ENCODE results near the gene C16orf89. TPM values are rescaled to one million over a fixed set of nuclear protein-coding genes. Genes with fewer than 3 reads are reported as not detected.
A peak's percentile ranks its signal among the peaks of the same experiment; 100 is the strongest.

Gene C16orf89
- total RNA-seq, 2 donors from 2014 or later = 0.51 TPM; not detected in 1

DNA sequence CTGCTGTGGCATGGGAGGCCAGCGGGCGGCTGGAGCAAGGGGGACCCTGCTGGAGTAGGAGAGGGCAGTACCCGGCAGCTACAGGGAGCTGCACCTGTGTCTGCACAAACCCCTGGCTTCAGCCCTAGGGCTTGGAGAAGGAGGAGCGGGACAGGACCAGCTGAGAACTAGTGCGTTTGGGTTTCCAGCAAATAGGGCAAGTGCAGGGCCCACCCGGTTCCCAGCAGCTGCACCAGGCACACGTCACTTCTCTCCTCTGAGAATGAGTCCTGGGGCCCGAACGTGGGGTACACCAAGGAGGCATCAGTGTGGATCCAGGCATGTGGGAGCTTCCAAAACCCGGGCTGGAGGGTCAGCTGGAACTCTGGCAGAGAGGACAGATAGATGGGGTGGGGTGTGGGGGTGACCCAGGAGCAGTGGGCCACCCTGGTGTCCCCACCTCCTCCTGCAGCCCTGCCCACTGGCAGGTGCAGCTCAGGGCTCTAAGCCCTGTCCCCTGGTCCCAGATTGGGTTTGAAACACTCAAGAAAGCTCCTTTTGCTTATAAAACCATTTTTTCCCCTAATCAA is 5.6 kb downstream of the C16orf89 start:
- no peak overlapping the region for H3K4me3 Mint-ChIP-seq

DNA sequence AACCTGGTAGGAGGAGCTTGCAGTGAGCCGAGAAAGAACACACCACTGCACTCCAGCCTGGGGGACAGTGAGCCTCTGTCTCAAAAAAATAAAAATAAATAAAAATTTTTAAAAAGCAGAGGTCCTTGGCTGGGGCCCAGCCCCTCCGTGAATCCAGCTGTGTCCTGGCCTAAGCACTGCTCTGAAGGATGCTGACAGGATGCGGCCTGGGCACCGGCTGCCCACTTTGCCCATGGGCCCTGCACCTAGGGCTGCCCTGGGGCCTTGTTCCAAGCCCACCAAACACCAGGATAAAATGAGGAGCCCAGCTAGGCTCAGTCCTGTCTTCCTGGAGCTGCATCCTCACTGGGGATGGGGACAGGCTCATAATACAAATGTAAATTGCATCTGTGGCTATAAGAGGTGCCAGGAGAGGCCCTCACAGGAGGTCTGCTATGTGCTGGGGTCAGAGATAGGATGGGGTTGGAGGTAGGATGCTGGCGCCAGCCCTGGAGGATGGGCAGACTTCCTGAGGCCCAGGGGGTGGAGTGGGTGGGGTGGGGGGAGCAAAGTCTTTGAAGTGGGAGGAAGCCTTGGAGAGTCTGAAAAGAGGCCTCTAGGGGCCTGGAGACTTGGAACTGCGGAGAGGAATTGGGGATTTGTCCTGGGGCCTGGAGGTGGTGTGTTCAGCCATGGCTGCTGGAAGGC is 6.2 kb downstream of the C16orf89 start:
- Histone ChIP-seq H3K9me3 (ENCODE audit: control insufficient read depth, low read length) (no peaks in the 10 kb centered on the region), H3K27ac (ENCODE audit: low read depth, low read length) (no peak overlapping the region), H3K27me3 (ENCODE audit: control insufficient read depth, insufficient read depth, low read length, poor library complexity, severe bottlenecking) (no peaks in the 10 kb centered on the region), H3K36me3 (ENCODE audit: control insufficient read depth, insufficient read depth, low read length) (no peaks in the 10 kb centered on the region), H3K4me3 (ENCODE audit: low read length) (no peak overlapping the region), H3K9ac (ENCODE audit: extremely low read depth, low read length, poor library complexity, severe bottlenecking) (no peak overlapping the region), H3K4me1 (ENCODE audit: control insufficient read depth, insufficient read depth, low read length) (no peaks in the 10 kb centered on the region)
- Mint-ChIP-seq H3K36me3 (ENCODE audit: low read depth) (no peaks in the 10 kb centered on the region), H3K4me1 (peaks cover 5% of the 10 kb centered on the region), H3K9me3 (no peaks in the 10 kb centered on the region), H3K27ac (no peak overlapping the region), H3K4me3 (no peak overlapping the region), H3K27me3 (ENCODE audit: insufficient read depth) (peaks cover 6% of the 10 kb centered on the region)
- peak; percentile 83 for DNase-seq
- TF ChIP-seq, protein P1, sequence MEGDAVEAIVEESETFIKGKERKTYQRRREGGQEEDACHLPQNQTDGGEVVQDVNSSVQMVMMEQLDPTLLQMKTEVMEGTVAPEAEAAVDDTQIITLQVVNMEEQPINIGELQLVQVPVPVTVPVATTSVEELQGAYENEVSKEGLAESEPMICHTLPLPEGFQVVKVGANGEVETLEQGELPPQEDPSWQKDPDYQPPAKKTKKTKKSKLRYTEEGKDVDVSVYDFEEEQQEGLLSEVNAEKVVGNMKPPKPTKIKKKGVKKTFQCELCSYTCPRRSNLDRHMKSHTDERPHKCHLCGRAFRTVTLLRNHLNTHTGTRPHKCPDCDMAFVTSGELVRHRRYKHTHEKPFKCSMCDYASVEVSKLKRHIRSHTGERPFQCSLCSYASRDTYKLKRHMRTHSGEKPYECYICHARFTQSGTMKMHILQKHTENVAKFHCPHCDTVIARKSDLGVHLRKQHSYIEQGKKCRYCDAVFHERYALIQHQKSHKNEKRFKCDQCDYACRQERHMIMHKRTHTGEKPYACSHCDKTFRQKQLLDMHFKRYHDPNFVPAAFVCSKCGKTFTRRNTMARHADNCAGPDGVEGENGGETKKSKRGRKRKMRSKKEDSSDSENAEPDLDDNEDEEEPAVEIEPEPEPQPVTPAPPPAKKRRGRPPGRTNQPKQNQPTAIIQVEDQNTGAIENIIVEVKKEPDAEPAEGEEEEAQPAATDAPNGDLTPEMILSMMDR (conservative IDR thresholded peaks at IDR 0.05) = no peak
- 82 to 83% methylated on average over 2 to 6 of the region's 6 CpGs for WGBS, 2 experiments (ENCODE audit: insufficient coverage in 1 of 2, insufficient read length in 1 of 2)

More for the DNA sequence above, 5.6 kb downstream of the C16orf89 start:
- peaks cover 5% of the 10 kb centered on the region for H3K4me1 Mint-ChIP-seq
- TF ChIP-seq, protein P1 (conservative IDR thresholded peaks at IDR 0.05) = no peak
- whole genome bisulfite sequencing, 2 experiments (ENCODE audit: insufficient coverage in 1 of 2, insufficient read length in 1 of 2) = 74 to 78% methylated on average over 7 to 10 of the region's 10 CpGs
- Histone ChIP-seq H3K36me3 (ENCODE audit: control insufficient read depth, insufficient read depth, low read length) (no peaks in the 10 kb centered on the region), H3K4me3 (ENCODE audit: low read length) (no peak overlapping the region), H3K27me3 (ENCODE audit: control insufficient read depth, insufficient read depth, low read length, poor library complexity, severe bottlenecking) (no peaks in the 10 kb centered on the region), H3K4me1 (ENCODE audit: control insufficient read depth, insufficient read depth, low read length) (no peaks in the 10 kb centered on the region), H3K9me3 (ENCODE audit: control insufficient read depth, low read length) (no peaks in the 10 kb centered on the region), H3K9ac (ENCODE audit: extremely low read depth, low read length, poor library complexity, severe bottlenecking) (no peak overlapping the region), H3K27ac (ENCODE audit: low read depth, low read length) (no peak overlapping the region)
- no peaks in the 10 kb centered on the region for H3K36me3 Mint-ChIP-seq (ENCODE audit: low read depth)
- H3K27ac Mint-ChIP-seq = no peak overlapping the region
- H3K9me3 Mint-ChIP-seq = no peaks in the 10 kb centered on the region
- DNase-seq = no peak
- H3K27me3 Mint-ChIP-seq (ENCODE audit: insufficient read depth) = peaks cover 6% of the 10 kb centered on the region

DNA sequence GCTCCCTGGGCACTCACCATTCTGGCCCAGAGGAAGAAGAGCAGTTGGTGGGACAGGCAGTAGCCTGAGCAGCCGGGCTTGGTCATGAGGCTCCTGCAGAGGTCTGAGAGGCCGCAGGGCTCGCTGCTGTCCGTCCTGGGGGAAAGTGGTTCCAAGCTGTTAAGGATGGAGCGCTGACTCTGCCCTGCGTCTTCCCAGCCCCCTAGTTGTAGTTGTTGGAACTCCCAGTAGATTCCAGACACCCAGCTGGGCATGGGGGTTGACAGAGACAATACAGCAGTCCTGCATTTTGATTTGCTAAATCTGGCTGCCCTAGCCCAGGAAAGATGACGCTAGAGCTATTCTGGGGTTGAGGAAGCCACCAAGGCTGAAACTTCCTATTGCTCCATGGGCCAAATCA is 7.3 kb downstream of the C16orf89 start:
- Histone ChIP-seq H3K4me3 (ENCODE audit: low read length) (no peak overlapping the region), H3K27ac (ENCODE audit: low read depth, low read length) (no peak overlapping the region)

More for the DNA sequence above, 7.3 kb downstream of the C16orf89 start:
- Histone ChIP-seq H3K4me1 (ENCODE audit: control insufficient read depth, insufficient read depth, low read length) (no peaks in the 10 kb centered on the region), H3K36me3 (ENCODE audit: control insufficient read depth, insufficient read depth, low read length) (no peaks in the 10 kb centered on the region), H3K9ac (ENCODE audit: extremely low read depth, low read length, poor library complexity, severe bottlenecking) (no peak overlapping the region), H3K9me3 (ENCODE audit: control insufficient read depth, low read length) (no peaks in the 10 kb centered on the region), H3K27me3 (ENCODE audit: control insufficient read depth, insufficient read depth, low read length, poor library complexity, severe bottlenecking) (no peaks in the 10 kb centered on the region)
- H3K4me1 Mint-ChIP-seq = peaks cover 4% of the 10 kb centered on the region
- no peaks in the 10 kb centered on the region for H3K36me3 Mint-ChIP-seq (ENCODE audit: low read depth)
- H3K4me3 Mint-ChIP-seq = no peak overlapping the region
- H3K27ac Mint-ChIP-seq = peak overlapping the region; percentile 84
- WGBS, 2 experiments (ENCODE audit: insufficient coverage in 1 of 2, insufficient read length in 1 of 2) = 17 to 30% methylated on average over 2 to 7 of the region's 7 CpGs
- H3K27me3 Mint-ChIP-seq (ENCODE audit: insufficient read depth) = peaks cover 6% of the 10 kb centered on the region
- DNase-seq = peak; percentile 96
- TF ChIP-seq, protein P1 (conservative IDR thresholded peaks at IDR 0.05) = peak; percentile 79
- H3K9me3 Mint-ChIP-seq = no peaks in the 10 kb centered on the region

Data from endodermal cell (in vitro differentiated cells).